ENCODE data around the gene BCKDHA.
"Not testable (repeated sequence)": the region's sequence is repeated elsewhere in the genome, so short reads cannot be mapped to it uniquely, and the experiment has no call there.

BCKDHA gene

DNA sequence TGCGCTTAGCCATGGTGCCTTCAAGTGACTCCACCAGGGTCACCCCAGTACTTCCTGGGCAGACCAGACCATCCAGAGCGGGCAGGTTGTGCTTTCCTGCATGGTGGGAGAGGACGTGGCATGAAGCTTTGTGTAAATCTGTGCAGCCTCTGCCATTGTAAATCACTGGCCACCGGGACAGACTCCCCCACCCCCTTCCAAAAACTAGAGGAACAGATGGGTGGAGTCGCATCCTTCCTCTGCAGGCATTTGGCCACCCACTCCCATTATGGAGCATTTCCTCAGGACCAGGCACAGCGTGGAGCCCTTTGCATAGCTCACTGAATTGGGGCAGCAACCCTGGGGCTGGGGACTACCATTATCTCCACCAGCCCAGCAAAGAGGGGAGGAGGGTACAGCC, 8.2 kb downstream of the BCKDHA start:
- no peak for DNase-seq (ENCODE audit: low read depth)

DNA sequence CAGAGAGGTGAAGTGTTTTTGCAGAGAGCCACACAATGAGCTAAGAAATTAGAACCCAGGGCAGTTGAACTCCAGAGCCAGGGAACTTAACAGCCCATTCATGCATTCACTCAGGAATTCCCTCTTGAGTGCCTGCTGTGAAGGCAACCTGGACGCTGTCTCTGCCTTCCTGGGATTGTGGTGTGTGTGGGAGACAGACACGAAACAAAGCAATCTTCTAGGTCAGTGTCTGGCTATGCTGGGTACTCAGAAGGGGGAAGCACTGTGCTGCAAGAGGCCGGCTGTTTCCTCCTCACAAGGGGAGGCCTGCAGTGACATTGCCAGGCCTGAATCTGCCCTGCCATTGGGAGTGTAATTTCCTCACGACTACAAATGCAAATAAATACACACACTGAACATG, 9.7 kb downstream of the BCKDHA start:
- DNase-seq (ENCODE audit: low read depth) = no peak

DNA sequence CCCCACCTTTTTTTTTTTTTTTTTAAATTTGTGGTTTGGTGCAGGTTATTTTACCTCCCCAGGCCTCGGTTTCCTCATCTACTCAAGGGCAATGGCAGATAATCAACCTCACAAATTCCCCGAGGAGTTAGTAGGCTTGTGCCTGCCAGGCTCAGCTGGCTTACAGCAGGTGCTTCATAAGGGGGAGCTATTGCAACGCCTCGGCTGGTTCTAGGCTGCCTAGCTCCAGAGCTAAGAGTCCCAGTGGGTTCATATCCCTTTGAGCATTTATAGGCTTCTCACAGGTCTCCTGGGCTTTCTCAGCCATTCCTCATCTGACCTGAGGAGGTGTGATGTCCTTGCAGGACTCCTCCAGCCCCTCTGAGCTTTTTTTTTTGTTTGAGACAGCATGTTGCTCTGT, 10.6 kb downstream of the BCKDHA start:
- no peak for DNase-seq (ENCODE audit: low read depth)

DNA sequence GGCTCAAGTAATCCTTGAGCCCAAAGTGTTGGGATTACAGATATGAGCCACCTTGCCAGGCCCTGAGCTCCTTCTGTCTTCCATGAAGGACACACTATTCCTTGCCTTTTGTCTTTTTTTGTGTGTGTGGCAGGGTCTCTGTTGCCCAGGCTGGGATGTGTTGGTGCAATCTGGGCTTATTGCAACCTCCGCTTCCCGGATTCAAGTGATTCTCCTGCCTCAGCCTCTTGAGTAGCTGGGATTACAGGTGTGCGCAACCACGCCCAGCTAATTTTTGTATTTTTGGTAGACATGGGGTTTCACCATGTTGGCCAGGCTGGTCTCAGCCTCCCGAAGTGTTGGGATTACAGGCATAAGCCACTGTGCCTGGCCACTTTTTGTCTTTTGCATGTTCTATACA, 11.2 kb downstream of the BCKDHA start:
- DNase-seq (ENCODE audit: low read depth) = not testable (repeated sequence)

DNA sequence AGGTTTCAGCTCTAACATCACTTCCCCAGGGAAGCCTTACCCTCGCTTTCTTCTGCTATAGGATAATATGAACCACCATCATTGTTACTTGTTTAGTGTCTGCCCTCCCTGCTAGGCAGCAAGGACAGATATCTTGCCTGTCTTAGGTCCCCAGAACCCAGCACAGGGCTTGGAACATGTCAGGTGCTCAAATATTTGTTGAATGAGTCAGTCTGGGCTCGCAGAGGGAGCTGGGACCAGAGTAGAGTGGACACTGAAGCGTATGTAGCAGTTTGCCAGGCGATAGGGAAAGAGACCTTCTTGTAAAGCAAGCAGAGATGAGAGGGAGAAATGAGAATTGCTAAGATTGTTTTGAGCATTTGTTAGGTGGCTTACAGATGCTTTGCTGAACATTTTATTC, 11.7 kb downstream of the BCKDHA start:
- peak; percentile 48 for DNase-seq (ENCODE audit: low read depth)

DNA sequence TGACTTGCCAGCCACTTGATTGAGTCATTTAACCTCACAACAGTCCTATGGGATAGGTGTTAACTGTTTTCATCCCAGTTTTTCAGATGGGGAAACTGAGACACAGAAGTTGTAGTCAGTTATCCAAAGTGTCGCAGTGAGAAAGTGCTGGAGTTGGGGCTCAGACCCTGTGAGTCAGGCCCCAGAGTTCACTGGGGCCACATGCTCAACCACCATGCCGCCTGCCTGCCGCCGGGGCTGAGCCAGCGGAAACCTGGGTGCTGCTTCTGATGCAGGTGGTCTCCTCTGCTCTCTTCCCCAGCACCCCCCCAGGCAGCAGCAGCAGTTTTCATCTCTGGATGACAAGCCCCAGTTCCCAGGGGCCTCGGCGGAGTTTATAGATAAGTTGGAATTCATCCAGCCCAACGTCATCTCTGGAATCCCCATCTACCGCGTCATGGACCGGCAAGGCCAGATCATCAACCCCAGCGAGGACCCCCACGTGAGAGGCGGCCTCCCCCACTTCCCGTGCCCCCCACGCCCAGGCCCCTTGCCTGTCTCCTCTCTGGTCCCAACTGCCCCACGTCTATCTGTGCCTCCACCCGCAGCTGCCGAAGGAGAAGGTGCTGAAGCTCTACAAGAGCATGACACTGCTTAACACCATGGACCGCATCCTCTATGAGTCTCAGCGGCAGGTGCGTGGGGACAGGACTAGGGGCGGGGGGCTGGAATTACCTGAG, 12.9 kb downstream of the BCKDHA start:
- no peak for DNase-seq (ENCODE audit: low read depth)

DNA sequence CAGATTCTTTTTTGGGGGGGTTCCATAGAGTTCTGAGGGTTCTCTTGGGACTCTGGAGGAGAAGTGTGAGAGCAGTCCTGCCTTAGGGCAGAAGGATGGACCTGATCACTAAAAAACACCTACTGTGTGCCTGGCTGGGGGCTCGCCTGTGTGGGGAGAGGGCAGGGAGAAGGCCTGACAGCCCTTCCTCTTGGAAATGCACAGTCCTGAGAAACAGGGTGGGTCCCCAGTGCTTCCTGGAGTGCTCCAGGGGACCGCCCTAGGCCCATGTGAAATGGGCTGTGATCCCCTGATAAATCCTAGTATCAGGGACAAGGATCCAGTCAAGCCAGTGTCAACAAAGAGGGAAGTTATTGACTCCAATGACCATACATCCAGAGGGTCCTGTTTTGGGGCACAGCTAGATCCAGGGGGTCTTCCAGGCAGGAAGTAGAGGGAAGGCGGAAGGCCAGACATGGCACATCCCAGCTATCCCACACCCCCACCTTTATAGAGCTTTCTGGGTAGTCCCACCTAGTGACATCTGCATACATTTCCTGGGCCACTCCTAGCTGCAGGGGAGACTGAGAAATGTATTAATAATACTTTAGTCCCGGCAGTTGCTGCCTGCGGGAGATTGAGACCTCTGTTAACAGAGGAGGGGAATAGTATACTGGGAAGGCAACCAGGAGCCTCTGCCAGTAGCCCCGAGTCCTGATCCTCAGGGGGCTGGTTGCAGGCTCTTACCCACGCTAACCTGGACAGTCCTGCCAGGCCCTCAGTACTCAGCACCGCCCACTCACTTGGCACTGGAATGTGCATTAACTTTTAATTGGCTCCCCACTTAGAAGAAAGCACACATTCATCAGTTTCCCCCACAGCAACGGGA, 13.7 kb downstream of the BCKDHA start:
- DNase-seq (ENCODE audit: low read depth) = no peak

DNA sequence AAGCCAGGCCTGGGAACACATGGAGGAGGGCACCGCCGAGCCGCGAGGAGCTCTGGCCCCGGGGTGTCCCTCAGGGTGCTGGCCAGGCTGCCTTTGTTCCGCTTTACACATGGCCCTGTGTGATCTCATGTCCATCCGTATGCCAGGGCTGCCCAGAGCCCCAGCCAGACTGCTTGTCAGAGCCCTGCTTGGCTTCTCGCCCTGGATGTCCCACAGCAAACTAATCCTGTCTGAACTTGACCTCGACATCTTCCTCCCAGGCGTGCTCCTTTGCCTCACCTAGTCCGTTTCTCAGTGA, 14.3 kb downstream of the BCKDHA start:
- no peak for DNase-seq (ENCODE audit: low read depth)

DNA sequence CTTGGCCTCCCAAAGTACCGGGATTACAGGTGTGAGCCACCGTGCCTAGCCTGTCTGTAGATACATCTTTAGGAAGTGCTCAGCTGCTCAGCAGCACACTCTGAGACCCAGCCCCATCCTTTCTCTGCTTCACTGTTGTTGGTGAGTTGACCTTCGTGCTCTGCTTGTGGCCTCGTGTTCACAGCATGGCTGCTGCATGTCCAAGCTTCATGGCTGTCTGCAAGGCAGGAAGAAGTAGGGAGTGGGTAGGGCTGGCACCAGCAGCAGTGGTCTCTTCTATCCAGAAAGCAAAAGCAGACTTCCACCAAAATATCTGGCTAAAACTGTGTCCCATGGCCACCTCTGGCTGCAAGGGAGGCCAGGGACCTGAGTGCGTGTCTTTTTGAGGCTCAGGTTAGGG, 15.3 kb downstream of the BCKDHA start:
- no peak for DNase-seq (ENCODE audit: low read depth)

DNA sequence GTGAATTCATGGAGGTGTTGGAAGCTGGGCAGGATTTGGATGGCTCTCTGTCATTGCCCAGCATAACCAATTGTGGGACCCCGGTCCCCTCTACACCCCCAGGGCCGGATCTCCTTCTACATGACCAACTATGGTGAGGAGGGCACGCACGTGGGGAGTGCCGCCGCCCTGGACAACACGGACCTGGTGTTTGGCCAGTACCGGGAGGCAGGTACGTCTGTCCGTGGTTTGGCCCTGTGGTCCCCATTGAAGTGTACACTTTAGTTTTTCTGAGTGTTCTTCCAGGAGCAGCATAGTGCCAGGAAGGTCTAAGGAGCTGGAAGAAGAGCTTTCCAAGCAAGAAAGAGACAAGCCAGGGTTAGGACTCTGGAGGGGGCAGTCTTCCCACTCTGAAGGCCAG, 16.3 kb downstream of the BCKDHA start:
- DNase-seq (ENCODE audit: low read depth) = no peak

DNA sequence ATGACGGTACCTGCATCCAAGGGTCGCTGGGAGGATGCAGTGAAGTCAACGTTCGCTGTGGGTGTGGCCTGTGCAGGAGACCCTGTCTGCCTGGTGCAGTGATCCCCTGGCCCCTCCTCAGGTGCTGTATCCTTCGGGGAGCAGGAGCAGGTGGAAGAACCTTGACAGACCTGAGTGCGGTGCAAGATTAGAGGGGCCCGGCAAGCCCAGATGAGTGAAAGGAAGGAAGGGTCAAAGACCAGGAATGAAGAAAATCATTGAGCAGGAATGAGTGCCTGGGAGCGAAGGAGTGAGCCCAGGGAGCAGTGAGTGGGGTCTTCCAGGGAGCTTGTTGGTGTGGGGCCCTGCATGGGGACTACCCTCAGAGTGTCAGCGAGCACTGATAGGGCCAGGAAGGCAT, 16.8 kb downstream of the BCKDHA start:
- DNase-seq (ENCODE audit: low read depth) = no peak

DNA sequence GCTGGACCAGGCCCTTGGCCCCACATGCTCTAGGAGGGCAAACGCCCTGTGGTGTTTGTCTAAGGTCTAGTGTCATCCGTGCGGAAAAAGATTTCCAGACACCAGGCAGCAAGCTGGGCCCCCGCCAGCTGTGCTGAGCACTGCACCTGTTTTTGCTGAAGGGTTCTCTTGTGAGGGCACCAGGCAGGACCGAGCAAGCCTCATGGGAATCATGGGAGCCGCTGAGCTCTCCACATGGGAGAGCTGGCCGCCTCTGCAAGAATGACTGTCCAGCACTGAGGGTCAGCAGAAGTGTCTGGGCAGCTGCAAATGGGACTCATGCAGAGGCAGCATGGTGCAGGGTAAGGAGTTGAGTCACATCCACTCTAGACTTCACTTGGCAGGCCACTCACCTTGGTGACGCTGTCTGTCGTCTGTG, 17.5 kb downstream of the BCKDHA start:
- no peak for DNase-seq (ENCODE audit: low read depth)

DNA sequence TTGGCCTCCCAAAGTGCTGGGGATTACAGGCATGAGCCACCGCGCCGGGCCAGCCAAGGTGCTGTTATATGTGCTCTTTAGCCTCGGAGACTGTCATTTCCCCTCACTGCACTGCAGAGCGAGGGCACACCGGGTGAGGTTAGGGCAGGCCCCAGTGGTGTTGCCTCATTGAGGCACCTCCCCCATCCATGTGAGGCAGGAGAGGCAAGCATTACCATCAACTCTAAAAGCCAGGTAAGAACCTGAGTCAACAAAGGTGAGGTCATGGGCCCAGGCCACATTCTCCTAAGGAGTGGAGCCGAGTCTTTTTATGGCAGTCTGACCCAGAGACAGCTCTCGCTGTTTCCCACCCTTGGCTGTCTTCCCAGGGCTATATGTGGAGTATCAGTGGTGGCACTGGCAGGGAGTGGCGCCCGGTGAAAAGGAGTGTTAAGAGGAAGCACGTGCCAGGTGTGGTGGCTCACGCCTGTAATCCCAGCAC, 18.6 kb downstream of the BCKDHA start:
- no peak for DNase-seq (ENCODE audit: low read depth)

DNA sequence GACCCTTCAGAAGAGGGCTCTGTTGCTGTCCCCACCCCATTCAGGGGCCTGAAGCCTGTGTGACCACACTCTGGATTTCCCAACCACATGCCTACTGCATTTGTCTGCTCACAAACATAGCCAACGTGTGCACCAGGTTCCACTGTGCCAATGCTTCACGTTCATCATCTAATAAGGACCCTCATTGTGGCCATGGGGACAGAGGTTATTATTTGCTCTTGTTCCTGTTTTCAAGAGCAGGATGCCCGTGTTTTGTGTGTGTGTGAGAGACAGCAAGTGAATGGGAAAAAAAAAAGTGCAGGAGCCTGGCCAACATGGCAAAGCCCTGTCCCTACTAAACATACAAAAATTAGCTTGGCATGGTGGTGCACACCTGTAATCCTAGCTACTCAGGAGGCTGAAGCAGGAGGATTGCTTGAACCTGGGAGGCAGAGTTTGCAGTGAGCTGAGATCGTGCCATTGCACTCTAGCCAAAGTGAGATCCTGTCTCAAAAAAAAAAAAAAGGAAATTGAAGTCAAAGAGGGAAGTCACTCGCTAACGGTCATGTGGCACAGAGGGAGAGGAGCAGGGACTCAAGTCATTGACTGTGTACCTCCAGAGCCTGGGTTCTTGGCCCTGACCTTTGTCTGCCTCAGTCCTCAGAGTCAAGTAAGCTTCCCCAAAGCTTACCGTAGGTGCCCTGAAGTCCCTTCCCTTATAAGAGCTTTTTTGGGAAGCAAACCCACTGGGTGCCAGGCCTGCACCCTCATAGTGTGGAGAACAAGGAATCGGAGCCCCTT, 22.7 kb downstream of the BCKDHA start:
- no peak for DNase-seq (ENCODE audit: low read depth)

DNA sequence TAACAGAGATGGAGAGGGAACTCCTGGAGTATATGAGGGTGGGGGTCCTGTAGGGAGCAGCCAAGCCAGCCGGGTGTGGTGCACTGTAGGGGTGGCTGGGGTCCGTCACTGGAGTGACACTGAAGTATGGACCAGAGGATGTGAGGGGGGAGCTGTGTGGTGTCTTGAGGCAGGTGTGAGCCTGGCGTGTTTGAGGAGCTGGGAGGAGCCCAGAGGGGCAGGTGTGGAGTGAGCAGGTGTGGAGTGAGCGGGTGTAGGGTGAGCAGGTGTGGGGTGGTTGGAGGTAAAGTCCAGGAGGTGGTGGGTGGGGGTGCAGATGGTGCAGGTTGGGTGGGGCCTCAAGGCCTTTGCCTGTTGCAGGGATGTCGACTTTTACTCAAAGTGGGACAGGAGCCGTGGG, 23.7 kb downstream of the BCKDHA start:
- no peak for DNase-seq (ENCODE audit: low read depth)

DNA sequence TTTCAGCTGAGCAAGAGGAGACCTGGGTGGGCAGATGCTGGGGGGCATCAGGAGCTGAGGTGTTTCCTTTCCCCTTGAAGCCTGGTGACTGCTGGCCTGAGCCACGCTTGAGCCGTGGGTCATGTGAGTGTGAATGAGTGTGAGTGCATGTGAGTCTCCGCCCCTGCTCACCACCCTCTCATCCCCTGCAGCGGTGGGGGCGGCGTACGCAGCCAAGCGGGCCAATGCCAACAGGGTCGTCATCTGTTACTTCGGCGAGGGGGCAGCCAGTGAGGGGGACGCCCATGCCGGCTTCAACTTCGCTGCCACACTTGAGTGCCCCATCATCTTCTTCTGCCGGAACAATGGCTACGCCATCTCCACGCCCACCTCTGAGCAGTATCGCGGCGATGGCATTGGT, 24.4 kb downstream of the BCKDHA start:
- no peak for DNase-seq (ENCODE audit: low read depth)

DNA sequence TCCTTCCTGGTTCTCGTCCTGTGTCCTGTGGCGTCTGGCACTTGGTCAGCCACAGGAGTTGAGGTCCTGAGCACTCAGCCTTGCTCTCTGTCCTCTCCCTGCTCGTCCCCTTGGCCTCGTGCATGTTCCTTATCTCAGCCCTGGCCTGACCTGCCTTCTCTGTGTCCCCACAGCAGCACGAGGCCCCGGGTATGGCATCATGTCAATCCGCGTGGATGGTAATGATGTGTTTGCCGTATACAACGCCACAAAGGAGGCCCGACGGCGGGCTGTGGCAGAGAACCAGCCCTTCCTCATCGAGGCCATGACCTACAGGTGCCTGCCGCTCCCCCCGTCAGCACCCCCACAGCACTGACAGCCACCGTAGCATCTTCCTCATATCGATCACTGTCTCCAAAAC, 24.8 kb downstream of the BCKDHA start:
- no peak for DNase-seq (ENCODE audit: low read depth)

DNA sequence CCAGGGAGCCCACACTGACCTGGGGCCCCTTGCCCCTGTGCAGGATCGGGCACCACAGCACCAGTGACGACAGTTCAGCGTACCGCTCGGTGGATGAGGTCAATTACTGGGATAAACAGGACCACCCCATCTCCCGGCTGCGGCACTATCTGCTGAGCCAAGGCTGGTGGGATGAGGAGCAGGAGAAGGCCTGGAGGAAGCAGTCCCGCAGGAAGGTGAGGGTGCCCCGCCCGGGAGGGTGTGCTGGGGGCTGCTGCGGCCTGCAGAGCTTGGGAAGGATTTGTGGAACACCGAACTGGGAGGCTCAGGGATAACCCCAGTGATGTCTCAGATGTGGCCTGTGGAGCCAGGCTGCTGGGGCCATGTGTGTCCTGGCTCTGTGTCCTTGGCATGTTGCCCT, 25.3 kb downstream of the BCKDHA start:
- DNase-seq (ENCODE audit: low read depth) = no peak

DNA sequence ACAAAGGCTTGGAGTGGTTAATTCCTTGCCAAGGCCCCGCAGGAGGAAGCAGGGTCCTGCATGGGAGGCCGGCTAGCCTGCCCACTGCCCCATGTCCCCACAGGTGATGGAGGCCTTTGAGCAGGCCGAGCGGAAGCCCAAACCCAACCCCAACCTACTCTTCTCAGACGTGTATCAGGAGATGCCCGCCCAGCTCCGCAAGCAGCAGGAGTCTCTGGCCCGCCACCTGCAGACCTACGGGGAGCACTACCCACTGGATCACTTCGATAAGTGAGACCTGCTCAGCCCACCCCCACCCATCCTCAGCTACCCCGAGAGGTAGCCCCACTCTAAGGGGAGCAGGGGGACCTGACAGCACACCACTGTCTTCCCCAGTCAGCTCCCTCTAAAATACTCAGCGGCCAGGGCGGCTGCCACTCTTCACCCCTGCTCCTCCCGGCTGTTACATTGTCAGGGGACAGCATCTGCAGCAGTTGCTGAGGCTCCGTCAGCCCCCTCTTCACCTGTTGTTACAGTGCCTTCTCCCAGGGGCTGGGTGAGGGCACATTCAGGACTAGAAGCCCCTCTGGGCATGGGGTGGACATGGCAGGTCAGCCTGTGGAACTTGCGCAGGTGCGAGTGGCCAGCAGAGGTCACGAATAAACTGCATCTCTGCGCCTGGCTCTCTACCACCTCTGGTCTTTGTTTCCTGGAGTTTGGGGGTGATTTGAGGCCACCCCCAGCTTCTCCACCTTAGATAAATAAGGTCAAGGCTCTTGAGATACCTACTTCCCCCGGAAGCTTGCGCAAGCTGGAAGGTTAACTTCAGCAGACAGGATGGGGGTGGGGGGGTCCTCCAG, 26.9 kb downstream of the BCKDHA start:
- DNase-seq (ENCODE audit: low read depth) = no peak

DNA sequence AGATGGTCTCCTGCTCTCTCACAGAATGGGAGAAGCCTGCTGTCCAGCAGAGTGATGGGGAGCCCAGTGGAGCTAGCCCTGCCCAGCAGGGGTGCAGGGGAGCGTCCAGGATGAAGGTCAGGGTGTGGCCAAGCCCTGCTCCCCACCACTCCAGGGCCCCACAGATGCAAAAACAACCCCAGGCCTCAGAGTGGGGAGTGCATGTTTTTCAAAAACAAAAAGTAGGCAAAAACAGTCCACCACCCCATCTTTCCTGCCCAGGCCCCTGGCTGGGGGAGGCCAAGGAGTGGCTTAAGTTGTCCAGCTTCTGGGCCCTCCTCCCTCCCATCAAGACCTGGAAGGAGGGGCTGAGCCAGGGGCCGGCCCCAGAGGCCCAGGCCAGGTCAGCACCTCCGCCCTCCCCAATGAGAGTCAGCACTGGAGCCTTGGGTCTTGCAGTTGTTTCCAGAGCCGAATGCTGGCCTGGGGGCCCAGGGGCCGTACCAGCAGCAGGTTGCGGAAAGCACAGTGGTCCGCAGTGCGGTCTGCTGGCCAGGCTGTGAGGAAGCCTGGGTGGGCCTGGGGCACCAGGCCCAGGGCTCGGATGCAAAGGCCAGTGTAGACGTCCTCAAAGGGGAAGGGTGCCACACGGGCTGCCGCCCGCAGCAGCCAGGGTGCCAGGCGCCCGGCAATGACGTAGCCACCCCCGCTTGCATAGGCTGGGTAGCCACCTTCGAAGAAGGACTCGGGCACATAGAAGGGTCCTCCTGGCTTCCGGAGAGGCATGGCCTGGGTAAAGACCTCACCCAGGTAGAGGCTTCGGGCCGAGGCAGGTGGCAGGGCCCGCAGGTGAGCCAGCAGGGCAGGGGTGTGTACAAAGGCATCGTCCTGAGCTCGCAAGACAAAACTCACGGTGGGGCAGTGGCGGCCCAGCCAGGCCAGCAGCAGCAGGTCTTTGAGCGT, 27.8 kb downstream of the BCKDHA start:
- DNase-seq (ENCODE audit: low read depth) = no peak
